Gastrocnemius medialis (tissue), 4 donors: ENCODE results near the gene SPTLC3.

Experiments used
- CTCF ChIP-seq, 5 experiments: fragments of 450-650 bp in 3 of 5; fragments of 200-600 bp in 2 of 5; sonication (generic) in 2 of 5; IDR thresholded peaks in 4 of 5; conservative IDR thresholded peaks in 1 of 5; 1 replicate in 4 of 5; 2 replicates in 1 of 5; pipeline ENCODE4 v1.5.1; 2016 to 2019; ENCODE audit warnings: antibody characterized with exemption in 5 of 5, mild to moderate bottlenecking in 3 of 5, moderate library complexity in 3 of 5
- POLR2A ChIP-seq, 2 donors: fragments of 450-650 bp; IDR thresholded peaks; one replicate each; pipeline ENCODE4 v1.6.1; 2017; ENCODE audit warnings: antibody characterized with exemption in 2 of 2, mild to moderate bottlenecking in 2 of 2, moderate library complexity in 2 of 2

- TF ChIP-seq CTCF (IDR thresholded peaks at IDR 0.05 in 4 of 5, conservative IDR thresholded peaks at IDR 0.05 in 1 of 5) (no peak), POLR2A (IDR thresholded peaks at IDR 0.05) (no peak)
Observed at GRCh38 chr20:12967932-12968331, 40.8 kb upstream of the SPTLC3 start.
